Right hindlimb (tissue), 1 donor: ENCODE data around the gene OTOG.

Experiments
- DNase-seq: peaks from one replicate; pipeline ENCODE4 v3.0.0-alpha.2; 2018

Gene OTOG

DNA sequence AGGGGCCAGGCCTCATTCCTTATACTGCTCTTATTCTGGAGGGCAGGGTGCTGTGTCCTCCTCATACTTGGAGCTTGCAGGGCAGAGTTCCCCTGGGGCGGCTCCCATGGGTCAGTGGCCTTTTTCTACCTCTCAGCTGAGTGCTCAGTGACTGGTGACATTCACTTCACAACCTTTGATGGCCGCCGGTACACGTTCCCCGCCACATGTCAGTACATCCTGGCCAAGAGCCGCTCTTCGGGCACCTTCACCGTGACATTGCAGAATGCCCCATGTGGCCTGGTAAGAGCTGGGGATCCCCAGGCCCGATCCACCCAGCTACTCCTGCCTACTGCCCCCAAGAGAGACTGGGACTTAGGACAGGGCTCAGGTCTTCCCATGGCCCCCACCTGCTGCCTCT lies 14.5 kb downstream of the OTOG start:
- no peak for DNase-seq

GRCh38 chr11:17563231-17563646 lies 16.2 kb downstream of the OTOG start:
- peak; percentile 15 for DNase-seq

DNA sequence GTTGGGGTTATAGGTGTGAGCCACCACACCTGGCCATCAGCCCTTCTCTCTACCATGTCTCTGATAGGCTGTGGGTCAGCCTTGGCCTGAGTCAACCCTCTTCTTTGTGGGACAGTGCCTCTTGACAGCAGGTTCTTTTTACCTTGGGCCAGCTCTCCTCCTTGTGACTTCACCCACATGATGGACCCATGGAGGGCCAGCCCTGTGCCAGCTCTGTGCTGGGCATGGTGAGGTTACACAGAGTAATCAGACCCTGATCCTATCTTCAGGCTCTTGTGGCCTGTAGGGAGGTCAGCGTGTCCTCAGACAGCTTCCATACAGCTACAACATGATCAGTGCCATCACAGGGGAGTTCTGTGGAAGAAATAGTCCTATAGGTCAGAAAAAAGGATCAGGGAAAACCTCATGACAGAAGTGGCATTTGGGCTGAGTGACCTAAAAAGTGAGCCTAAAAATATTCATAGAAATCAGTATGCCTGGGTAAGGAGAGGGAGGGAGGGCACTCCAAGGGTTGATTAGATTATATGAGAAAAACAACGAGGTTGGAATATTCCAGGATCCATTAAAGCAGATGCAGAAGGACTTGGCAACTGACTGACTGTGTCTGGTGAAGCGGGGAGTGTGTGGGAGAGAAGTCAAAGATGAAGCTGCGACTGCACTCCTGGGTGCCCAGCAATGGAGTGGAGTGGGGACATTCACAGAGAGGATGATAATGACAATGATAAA lies 17.1 kb downstream of the OTOG start:
- peak; percentile 2 for DNase-seq

DNA sequence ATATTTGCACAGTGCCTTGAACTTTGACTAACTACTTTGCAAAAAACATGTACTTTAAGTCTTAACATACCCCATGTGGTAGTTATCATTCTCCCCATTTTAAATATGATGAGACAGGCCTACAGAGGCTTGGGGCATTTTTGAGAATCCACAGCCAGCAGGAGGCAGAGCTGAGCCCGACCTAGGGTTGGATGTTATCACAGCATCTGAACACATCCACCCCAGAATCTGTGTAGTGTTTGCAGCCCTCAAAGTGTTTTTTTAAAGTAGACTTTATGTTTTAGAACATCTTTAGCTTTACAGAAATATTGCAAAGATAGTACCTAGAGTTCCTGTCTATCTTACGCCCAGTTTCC lies 17.6 kb downstream of the OTOG start:
- no peak for DNase-seq

DNA sequence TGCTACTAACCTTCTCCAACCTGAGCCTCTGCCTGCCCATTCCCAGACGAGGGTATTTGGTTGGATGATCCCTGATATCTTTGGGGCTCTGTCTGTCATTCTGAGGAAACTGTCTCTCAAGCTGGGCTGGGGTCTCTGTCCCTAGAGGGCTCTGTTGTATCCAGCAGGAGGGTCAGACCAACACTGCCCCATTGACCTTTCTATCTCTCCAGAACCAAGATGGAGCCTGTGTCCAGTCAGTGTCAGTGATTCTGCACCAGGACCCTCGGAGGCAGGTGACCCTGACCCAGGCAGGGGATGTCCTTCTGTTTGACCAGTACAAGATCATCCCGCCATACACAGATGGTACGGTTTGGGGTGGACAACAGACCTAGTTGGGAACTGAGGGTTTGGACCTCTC lies 21.9 kb downstream of the OTOG start:
- no peak for DNase-seq

GRCh38 chr11:17570034-17570433 lies 23.0 kb downstream of the OTOG start:
- DNase-seq, result no peak

DNA sequence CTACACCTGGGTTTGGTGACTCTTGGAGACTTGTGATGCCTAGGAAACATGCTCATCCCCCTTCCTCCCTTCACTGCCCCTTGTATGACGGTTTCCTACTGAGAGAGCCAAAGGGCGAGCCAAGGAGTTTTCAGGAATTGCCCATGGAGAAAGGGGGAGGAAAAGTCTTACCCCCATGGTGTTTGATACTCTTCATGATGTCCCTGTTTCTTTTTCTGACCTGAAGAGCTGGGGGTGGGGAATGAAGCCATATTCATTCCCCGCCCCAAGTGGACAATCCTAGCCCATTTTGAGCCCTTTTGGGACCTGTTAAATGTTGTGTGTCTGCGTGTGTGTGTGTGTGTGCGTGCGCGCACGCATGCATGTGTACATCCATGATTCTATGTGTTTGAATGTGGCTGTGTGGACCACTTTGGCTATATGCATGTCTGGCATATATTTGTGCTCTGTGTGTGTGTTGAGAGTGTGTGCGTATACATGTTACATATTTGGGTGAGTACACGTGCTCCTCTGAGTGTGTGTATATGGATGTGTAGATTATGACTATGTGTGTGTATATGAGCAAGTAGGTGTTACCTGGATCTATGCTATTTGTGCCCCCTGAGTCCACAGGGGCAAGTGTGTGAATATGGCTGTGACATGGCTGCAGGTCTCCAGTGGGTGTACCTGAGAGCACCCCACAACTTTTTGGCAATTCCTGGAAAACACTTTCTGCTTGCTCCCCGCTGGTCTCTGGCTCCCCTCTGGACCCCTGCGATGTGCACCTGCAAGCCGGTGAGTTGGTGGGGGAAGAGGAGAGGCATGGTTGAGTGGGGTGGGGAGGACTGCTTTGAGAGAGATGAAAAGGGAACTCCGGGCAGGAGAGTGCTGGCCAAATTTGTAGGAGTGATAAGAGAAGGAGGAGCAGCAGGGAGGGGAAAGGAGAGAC lies 24.6 kb downstream of the OTOG start:
- peak; percentile 6 for DNase-seq

GRCh38 chr11:17572359-17572690 lies 25.3 kb downstream of the OTOG start:
- no peak for DNase-seq

DNA sequence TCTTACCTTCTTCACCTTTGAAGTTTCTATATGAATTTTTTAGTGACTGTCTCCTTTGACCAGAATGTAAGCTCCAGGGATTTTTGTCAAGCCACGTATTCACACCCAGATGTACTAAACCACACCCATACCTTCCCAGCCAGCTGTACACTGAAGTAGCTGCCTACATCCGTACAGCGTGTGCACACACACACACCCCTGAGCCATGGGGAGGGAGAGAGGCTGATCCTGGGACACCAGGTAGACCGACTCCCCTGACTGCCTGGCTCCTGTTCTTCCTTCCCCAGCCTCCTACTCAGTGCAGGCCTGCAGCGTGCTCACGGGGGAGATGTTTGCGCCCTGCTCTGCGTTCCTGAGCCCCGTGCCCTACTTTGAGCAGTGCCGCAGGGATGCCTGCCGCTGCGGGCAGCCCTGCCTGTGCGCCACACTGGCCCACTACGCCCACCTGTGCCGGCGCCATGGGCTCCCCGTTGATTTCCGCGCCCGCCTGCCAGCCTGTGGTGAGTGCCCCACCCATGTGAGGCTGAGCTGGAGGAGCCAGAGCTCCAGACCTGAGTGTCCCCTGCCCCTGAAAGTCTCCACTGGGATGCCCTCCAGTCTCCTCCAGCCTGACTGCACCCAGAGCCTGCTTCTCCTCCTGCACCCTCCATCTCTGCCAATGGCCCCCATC lies 25.9 kb downstream of the OTOG start:
- DNase-seq, result peak; percentile 6

- DNase-seq, result no peak
Observed at GRCh38 chr11:17573526-17573925, 26.5 kb downstream of the OTOG start.

- no peak for DNase-seq
Observed at GRCh38 chr11:17574141-17575091, 27.4 kb downstream of the OTOG start.

DNA sequence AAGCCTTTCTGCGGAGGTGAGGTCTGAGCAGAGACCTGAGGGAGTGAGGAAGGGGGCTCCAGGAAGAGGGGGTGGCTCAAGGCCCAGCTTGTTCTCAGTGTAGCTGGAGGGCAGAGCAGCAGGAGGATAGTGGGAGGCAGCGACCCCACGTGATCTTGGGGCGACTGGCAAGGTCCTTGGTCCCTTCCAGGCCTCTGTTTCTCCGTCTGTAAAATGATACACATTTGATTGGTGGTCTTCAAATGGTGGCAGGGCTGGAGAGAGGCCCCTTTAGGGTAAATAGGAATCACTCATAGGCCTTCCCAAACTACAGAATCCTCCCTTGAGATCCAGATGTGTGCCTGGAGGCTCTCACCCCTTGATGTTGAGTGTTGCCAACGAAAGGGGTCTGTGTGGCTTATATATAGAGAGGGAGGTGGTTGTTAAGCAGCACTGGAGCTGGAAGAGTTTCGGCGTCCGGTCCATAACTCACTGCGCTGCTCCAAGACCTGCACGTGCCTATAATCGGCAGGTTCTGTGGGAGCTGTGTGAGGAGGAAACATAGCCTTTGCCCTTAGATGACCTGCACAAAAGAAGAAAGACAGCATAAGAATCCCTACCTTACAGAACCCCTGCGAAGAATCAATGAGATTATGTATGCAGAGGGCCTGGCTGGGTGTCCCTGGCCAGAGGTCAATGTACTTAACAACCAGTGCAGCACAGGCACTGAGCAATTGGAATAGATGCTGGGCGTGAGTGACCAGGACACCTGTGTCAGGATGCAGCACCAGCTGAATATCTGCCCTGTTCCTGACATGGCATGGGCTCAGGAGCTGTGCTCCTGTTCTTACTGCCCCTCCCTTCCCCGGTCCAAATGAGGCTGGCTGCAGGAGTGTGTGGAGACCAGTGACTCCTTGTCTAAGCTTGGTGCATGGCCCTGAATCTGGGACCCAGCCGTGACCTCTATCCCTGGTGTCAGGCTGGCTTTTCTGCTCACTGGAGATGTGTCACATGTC lies 28.7 kb downstream of the OTOG start:
- DNase-seq, result no peak

GRCh38 chr11:17578296-17578695 lies 31.2 kb downstream of the OTOG start:
- no peak for DNase-seq

- peak; percentile 6 for DNase-seq
Observed at GRCh38 chr11:17578958-17579357, 31.9 kb downstream of the OTOG start.

- DNase-seq, result peak; percentile 12
Observed at GRCh38 chr11:17579451-17579850, 32.4 kb downstream of the OTOG start.

DNA sequence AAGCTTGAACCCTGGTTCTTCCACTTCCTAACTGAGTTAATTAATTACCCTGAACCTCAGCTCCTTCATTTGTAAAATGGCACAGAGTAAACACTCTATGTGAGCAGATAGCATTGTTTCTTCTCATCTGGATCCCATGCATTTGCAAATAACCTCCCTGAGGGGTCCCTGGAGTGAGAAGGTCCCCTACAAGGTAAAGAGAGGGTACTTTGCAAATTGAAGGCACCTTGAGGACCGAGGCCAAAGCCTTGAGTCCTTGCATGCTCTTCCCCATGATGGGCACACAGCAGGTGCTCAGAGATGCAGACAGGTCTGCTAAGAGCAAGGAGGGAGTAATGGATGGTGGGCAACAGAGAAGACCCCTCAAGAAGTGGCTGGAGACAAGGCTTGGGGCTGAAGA lies 33.2 kb downstream of the OTOG start:
- DNase-seq, result no peak

DNA sequence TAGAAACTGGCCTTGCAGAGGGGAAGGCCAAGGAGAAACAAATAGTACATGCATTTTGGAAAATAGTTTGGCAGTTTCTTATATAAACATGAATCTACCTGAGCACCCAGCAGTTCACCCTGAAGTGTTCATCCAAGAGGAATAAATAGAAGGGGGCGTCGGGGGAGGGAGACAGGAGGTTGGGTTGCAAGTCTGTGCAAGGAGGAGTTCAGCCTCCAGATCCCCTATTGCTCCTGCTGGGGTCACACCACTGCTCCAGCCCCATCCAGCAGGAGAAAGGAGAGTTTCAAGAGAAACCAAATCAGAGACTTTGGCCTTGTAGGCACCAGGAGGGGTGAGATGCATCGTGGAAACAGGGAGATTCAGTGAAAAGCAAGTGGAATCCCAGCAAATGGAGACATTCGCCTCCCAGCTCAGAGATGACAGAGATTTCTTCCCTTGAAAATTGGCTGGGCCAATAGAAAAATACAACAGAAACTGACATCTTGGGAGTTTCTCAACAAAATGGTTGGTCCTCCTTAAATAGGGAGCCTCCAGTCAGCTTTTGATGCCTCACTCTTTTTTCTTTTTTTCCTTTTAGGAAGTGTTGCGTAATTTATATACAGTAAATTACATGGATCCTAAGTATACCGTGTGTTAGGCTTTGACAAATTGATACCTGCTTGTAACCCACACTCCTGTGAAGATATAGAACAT lies 34.1 kb downstream of the OTOG start:
- DNase-seq, result peak; percentile 2

- no peak for DNase-seq
Observed at GRCh38 chr11:17581732-17582053, 34.6 kb downstream of the OTOG start.

- peak; percentile 2 for DNase-seq
Observed at GRCh38 chr11:17585911-17586695, 39.0 kb downstream of the OTOG start.

DNA sequence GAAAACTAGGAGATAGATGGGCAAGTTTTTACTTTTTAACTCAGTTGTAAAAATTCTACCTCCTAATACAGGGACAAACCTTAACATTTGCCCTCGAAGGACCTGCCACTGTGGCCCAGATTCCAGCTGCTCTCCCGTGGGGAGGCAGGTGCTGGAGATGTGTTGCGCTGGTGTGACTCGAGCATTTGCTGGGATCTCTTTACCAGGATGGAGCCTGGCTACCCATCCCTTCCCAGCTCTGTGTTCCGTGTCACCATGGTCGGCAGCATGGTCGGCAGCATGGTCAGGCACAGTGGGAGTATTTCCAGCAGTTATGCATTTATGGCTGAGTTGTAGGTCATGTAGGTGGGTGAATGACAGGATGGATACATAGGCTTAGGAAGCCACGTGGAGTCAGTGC lies 41.1 kb downstream of the OTOG start:
- peak; percentile 2 for DNase-seq
